ENCODE results near the gene NGEF. TPM values are rescaled to one million over a fixed set of nuclear protein-coding genes. Genes with fewer than 3 reads are reported as not detected.

NGEF gene
- total RNA-seq, 1 donor from 2014 or later, result 2.6 TPM

DNA sequence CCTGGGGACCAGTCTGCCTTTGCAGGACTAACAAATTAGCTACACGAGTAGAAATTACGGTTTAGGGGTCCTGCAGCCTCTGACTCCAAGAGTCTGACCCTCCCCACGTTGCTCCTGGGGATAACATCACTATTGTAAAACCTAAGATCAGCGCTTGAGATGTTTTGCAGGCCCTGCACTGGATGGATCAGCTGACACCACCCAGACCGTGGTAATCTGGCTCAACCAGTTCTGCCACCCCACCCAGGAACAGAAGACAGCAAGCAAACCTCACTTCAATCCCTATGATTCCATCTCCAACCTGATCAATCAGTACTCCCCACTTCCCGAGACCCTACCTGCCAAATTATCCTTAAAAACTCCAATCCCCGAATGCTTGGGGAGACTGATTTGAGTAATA, 31.7 kb downstream of the NGEF start:
- H3K4me3 ChIP-seq (ENCODE audit: low read length in 3 of 3), result no peak overlapping the region
- H3K4me1 ChIP-seq (ENCODE audit: control insufficient read depth in 3 of 3, insufficient read depth in 3 of 3, low read length in 3 of 3), result no peaks in the 10 kb centered on the region
- H3K27me3 ChIP-seq (ENCODE audit: control insufficient read depth in 3 of 3, insufficient read depth in 3 of 3, low read length in 3 of 3), result peaks cover 0 to 21% (median 15%) of the 10 kb centered on the region in 3 donors
- no peaks in the 10 kb centered on the region for H3K36me3 ChIP-seq (ENCODE audit: control insufficient read depth in 3 of 3, insufficient read depth in 3 of 3, low read length in 3 of 3)
- H3K9ac ChIP-seq (ENCODE audit: low read depth in 1 of 3, low read length in 3 of 3), result no peak overlapping the region
- H3K9me3 ChIP-seq (ENCODE audit: control insufficient read depth in 3 of 3, low read length in 3 of 3), result peaks cover 0 to 3% (median under 1%) of the 10 kb centered on the region in 3 donors
- no peak overlapping the region for H3K27ac ChIP-seq (ENCODE audit: low read depth, low read length)

DNA sequence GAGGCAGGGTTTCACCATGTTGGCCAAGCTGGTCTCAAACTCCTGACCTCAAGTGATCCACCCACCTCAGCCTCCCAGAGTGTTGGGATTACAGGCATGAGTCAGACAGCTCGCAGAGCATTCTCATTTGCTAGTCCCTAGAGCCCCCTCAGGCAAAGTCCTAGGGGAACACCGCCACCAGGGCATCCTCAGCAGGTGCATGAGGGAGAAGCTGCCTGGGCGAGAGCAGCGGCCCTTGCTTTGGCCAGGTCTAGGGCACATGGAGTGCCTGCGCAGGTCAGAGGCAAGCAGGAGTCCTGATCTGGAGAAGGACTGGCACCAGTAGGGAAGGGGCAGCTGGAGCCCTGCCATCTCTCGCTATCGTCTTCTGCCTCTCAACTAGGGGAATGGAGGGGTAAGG, 32.4 kb downstream of the NGEF start:
- Histone ChIP-seq H3K9ac (ENCODE audit: low read depth in 1 of 3, low read length in 3 of 3) (no peak overlapping the region), H3K4me3 (ENCODE audit: low read length in 3 of 3) (no peak overlapping the region), H3K27me3 (ENCODE audit: control insufficient read depth in 3 of 3, insufficient read depth in 3 of 3, low read length in 3 of 3) (peaks cover 0 to 21% (median 15%) of the 10 kb centered on the region in 3 donors), H3K27ac (ENCODE audit: low read depth, low read length) (no peak overlapping the region), H3K36me3 (ENCODE audit: control insufficient read depth in 3 of 3, insufficient read depth in 3 of 3, low read length in 3 of 3) (no peaks in the 10 kb centered on the region), H3K4me1 (ENCODE audit: control insufficient read depth in 3 of 3, insufficient read depth in 3 of 3, low read length in 3 of 3) (no peaks in the 10 kb centered on the region), H3K9me3 (ENCODE audit: control insufficient read depth in 3 of 3, low read length in 3 of 3) (no peaks in the 10 kb centered on the region)

DNA sequence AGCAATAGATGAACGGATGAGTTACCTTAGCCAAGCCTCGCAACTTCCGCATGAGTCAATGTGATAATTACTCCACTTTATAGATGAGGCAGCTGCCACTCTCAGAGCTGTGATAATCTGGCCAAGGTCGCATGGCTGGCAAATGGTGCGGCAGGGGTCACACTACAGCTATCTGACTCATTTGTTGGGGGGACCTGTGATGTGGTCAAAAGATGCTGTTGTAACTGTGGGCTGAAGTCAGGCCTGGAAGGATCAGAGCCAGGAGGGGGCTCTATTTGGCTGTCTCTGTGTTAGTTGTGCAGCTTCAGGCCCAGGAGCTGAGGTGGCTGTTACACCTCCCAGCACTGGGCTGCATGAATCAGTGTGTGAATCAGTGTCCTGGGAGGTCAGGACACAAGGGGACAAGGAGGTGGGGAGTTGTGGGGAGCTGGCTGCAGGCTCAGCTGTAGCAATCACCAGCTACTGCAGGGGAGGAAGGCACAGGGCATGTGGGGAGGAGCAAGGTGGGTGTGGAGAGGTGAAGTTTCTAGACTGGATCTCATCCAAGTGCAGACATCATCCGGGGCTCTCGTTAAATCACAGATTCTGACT, 33.1 kb downstream of the NGEF start:
- Histone ChIP-seq H3K36me3 (ENCODE audit: control insufficient read depth in 3 of 3, insufficient read depth in 3 of 3, low read length in 3 of 3) (no peaks in the 10 kb centered on the region), H3K27me3 (ENCODE audit: control insufficient read depth in 3 of 3, insufficient read depth in 3 of 3, low read length in 3 of 3) (peaks cover 0 to 21% (median 15%) of the 10 kb centered on the region in 3 donors), H3K27ac (ENCODE audit: low read depth, low read length) (no peak overlapping the region), H3K9ac (ENCODE audit: low read depth in 1 of 3, low read length in 3 of 3) (no peak overlapping the region), H3K4me3 (ENCODE audit: low read length in 3 of 3) (no peak overlapping the region), H3K4me1 (ENCODE audit: control insufficient read depth in 3 of 3, insufficient read depth in 3 of 3, low read length in 3 of 3) (no peaks in the 10 kb centered on the region), H3K9me3 (ENCODE audit: control insufficient read depth in 3 of 3, low read length in 3 of 3) (no peaks in the 10 kb centered on the region)

DNA sequence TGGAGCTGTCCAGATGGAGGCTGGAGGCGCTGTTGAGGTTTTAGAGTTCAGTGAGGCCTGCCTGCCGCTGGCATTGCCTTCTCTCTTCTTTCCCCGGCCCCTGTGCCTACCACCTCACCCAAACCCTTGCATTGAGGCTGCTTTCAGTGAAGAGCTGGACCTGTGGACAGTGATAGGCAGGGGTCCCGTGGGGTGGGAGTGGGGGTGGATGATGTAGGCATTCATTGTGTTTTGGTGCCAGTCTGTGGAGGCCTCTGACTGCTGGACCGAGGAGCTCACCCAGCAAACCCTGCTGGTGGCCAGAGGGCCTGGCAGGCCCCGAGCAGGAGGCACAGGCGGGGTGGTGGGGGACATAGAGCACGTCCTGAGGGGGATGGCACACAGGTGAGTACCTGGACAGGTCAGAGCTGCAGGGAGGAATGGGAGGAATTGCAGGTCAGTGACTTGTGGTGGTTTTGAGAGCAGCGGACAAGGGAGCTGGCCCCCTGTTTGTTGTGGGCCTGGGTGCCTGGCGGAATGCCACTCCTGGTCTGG, 35.6 kb downstream of the NGEF start:
- Histone ChIP-seq H3K27ac (ENCODE audit: low read depth, low read length) (no peak overlapping the region), H3K4me3 (ENCODE audit: low read length in 3 of 3) (no peak overlapping the region), H3K4me1 (ENCODE audit: control insufficient read depth in 3 of 3, insufficient read depth in 3 of 3, low read length in 3 of 3) (no peaks in the 10 kb centered on the region), H3K36me3 (ENCODE audit: control insufficient read depth in 3 of 3, insufficient read depth in 3 of 3, low read length in 3 of 3) (no peaks in the 10 kb centered on the region), H3K27me3 (ENCODE audit: control insufficient read depth in 3 of 3, insufficient read depth in 3 of 3, low read length in 3 of 3) (peaks cover 0 to 10% (median 7%) of the 10 kb centered on the region in 3 donors), H3K9ac (ENCODE audit: low read depth in 1 of 3, low read length in 3 of 3) (no peak overlapping the region), H3K9me3 (ENCODE audit: control insufficient read depth in 3 of 3, low read length in 3 of 3) (no peaks in the 10 kb centered on the region)

DNA sequence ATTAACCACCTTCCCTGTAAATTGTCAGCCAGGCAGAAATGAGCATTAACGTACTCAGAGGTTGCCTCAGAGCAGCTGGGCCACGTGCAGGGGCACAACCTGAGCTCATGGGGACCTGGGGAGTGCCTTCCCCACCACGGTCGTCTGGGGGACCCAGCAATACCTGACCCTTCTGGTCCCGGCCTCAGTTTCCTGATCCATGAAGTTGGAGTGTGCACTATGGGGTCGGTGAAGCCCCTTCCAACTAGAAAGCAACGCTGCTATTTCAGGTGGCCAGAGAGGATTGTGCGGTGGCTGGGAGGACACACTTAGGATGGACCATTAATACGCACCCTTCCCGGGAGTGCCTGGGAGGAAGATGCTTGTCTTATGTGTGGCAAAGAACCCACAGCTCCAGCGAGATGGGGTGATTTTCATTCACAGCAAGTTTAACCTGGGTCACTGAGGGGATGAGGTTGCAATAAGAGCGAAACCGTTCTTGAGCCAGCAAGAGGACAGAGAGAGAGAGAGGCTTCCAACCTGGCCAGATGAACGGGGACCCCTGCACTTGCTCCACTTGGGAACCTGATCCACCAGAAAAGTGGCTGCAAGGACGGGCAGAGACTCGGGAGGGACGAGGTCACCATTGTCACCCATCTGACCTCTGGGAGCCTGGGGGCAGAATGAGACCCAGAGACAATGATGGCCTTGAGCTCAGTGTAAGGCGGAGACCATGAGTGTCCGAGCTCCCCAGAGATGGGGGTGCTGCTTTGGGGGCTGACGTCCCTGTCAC, 36.2 kb downstream of the NGEF start:
- Histone ChIP-seq H3K4me3 (ENCODE audit: low read length in 3 of 3) (no peak overlapping the region), H3K27me3 (ENCODE audit: control insufficient read depth in 3 of 3, insufficient read depth in 3 of 3, low read length in 3 of 3) (peaks cover 0 to 5% (median 1%) of the 10 kb centered on the region in 3 donors), H3K27ac (ENCODE audit: low read depth, low read length) (no peak overlapping the region), H3K9ac (ENCODE audit: low read depth in 1 of 3, low read length in 3 of 3) (no peak overlapping the region), H3K9me3 (ENCODE audit: control insufficient read depth in 3 of 3, low read length in 3 of 3) (no peaks in the 10 kb centered on the region), H3K4me1 (ENCODE audit: control insufficient read depth in 3 of 3, insufficient read depth in 3 of 3, low read length in 3 of 3) (no peaks in the 10 kb centered on the region), H3K36me3 (ENCODE audit: control insufficient read depth in 3 of 3, insufficient read depth in 3 of 3, low read length in 3 of 3) (no peaks in the 10 kb centered on the region)

DNA sequence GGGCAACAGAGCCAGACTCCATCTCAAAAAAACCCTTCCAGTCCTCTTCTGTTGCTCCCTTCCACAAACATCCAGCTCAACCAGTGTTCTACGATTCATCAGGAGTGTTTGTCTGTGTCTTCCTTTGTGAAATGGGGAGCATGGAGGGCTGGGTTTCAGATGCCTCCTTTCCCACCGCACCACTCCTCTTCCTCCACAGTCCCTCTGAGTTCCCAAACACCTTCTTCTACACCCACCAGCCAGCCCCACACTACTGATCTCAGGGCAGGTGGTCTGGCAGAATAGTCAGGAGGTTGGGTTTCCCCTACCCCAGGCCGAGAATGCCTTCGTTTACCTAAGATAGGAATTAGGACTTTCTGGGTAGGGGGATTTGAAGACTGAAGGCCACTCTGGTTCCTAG, 36.9 kb downstream of the NGEF start:
- Histone ChIP-seq H3K27me3 (ENCODE audit: control insufficient read depth in 3 of 3, insufficient read depth in 3 of 3, low read length in 3 of 3) (peaks cover 0 to 3% (median 2%) of the 10 kb centered on the region in 3 donors), H3K4me1 (ENCODE audit: control insufficient read depth in 3 of 3, insufficient read depth in 3 of 3, low read length in 3 of 3) (no peaks in the 10 kb centered on the region), H3K27ac (ENCODE audit: low read depth, low read length) (no peak overlapping the region), H3K9ac (ENCODE audit: low read depth in 1 of 3, low read length in 3 of 3) (no peak overlapping the region), H3K36me3 (ENCODE audit: control insufficient read depth in 3 of 3, insufficient read depth in 3 of 3, low read length in 3 of 3) (no peaks in the 10 kb centered on the region), H3K9me3 (ENCODE audit: control insufficient read depth in 3 of 3, low read length in 3 of 3) (no peaks in the 10 kb centered on the region), H3K4me3 (ENCODE audit: low read length in 3 of 3) (no peak overlapping the region)

DNA sequence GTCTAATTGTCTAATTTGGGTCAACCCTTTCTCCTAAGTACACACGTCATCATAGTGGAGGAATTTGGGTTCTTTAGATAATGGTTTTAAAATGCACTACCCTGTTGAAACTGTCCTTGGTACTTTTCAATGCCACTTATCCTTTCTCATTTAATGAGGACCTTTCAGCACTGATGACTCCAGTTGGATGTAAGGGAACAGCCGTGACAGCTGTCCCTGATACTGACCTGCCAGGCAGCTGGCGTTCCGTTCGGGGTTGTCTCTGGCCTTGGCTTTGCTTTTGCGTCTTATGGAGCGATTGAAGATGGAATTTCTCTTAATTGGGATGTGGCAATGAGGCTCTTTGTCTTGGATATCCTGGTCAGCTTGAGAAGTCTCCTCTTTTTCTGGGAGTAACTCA, 38.7 kb downstream of the NGEF start:
- Histone ChIP-seq H3K27me3 (ENCODE audit: control insufficient read depth in 3 of 3, insufficient read depth in 3 of 3, low read length in 3 of 3) (peaks cover 0 to 3% (median 2%) of the 10 kb centered on the region in 3 donors), H3K4me3 (ENCODE audit: low read length in 3 of 3) (no peak overlapping the region), H3K36me3 (ENCODE audit: control insufficient read depth in 3 of 3, insufficient read depth in 3 of 3, low read length in 3 of 3) (no peaks in the 10 kb centered on the region), H3K27ac (ENCODE audit: low read depth, low read length) (no peak overlapping the region), H3K4me1 (ENCODE audit: control insufficient read depth in 3 of 3, insufficient read depth in 3 of 3, low read length in 3 of 3) (no peaks in the 10 kb centered on the region), H3K9ac (ENCODE audit: low read depth in 1 of 3, low read length in 3 of 3) (no peak overlapping the region), H3K9me3 (ENCODE audit: control insufficient read depth in 3 of 3, low read length in 3 of 3) (no peaks in the 10 kb centered on the region)

DNA sequence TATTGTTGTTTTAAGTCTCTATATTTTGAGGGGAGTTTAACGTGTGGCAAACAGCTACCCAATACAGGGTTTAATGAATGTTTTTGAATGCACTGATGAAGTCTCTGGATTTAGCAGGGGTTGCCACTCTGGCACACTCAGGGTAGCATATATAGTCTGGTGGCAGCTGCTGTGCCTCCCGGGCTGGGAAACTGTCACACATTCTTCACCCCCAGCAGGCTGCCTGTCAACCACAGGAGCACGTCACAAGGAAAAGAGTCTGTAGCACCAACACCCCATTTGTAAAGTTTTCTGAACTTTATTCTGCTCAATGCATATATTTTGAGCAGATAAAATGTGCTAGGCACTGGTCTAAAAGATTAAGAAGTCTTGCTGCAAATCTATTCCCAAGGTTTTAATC, 39.3 kb downstream of the NGEF start:
- no peaks in the 10 kb centered on the region for H3K9me3 ChIP-seq (ENCODE audit: control insufficient read depth in 3 of 3, low read length in 3 of 3)
- H3K4me1 ChIP-seq (ENCODE audit: control insufficient read depth in 3 of 3, insufficient read depth in 3 of 3, low read length in 3 of 3), result no peaks in the 10 kb centered on the region
- no peak overlapping the region for H3K4me3 ChIP-seq (ENCODE audit: low read length in 3 of 3)
- no peaks in the 10 kb centered on the region for H3K36me3 ChIP-seq (ENCODE audit: control insufficient read depth in 3 of 3, insufficient read depth in 3 of 3, low read length in 3 of 3)
- peaks cover 0 to 3% (median 2%) of the 10 kb centered on the region in 3 donors for H3K27me3 ChIP-seq (ENCODE audit: control insufficient read depth in 3 of 3, insufficient read depth in 3 of 3, low read length in 3 of 3)
- no peak overlapping the region for H3K27ac ChIP-seq (ENCODE audit: low read depth, low read length)
- H3K9ac ChIP-seq (ENCODE audit: low read depth in 1 of 3, low read length in 3 of 3), result no peak overlapping the region

DNA sequence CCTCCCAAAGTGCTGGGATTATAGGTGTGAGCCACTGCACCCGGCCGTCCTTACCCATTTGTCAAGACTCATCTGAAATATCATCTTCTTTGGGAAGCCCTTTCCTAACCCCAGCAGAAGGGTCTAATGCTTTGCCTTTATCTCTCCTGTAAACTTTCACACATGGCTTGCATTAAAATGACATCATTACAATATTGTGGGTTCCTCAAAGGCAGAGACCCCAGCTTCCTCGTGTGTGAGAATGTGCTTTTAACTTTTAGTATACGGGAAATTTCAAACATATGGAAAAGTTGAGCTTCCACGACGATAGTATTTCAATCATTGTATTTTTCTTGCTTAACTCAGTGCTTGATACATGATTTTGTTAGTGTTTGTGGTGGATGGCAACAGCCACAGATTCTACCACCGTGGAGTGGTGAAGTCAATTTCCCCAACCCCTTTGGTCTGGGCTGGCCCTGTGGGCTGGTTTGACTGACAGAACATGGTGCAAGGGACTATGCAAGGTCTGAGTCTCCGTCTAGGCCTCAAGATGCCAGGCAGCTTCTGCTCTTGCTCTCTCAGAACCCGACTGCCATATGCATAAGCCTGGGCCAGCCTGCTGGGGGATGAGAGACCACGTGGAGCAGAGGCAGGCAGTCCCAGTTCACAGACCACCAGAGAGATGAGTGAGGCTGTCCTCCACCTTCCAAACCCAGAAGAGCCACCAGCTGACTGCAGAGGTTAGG, 39.9 kb downstream of the NGEF start:
- no peaks in the 10 kb centered on the region for H3K9me3 ChIP-seq (ENCODE audit: control insufficient read depth in 3 of 3, low read length in 3 of 3)
- H3K27ac ChIP-seq (ENCODE audit: low read depth, low read length), result no peak overlapping the region
- H3K36me3 ChIP-seq (ENCODE audit: control insufficient read depth in 3 of 3, insufficient read depth in 3 of 3, low read length in 3 of 3), result no peaks in the 10 kb centered on the region
- no peaks in the 10 kb centered on the region for H3K4me1 ChIP-seq (ENCODE audit: control insufficient read depth in 3 of 3, insufficient read depth in 3 of 3, low read length in 3 of 3)
- peaks cover 0 to 3% (median 2%) of the 10 kb centered on the region in 3 donors for H3K27me3 ChIP-seq (ENCODE audit: control insufficient read depth in 3 of 3, insufficient read depth in 3 of 3, low read length in 3 of 3)
- no peak overlapping the region for H3K9ac ChIP-seq (ENCODE audit: low read depth in 1 of 3, low read length in 3 of 3)
- H3K4me3 ChIP-seq (ENCODE audit: low read length in 3 of 3), result no peak overlapping the region

DNA sequence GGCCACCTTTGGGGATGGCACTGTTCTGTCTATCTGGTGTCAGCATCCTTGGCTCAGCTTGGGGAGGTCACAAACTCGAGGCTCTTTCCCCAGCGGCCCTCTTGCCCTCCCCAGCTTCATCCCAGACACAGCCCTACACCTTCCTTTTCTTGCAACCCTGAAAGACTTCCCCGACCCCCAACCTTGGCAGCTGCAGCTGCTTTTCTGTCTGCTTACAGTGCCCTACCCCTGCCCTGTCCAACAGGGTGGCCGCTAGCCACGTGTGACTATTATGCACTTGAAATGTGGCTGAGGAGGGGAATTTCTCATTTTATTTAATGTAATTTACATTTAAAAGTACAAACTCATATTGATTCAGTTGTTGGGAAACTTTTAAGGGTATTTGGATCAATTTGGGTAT, 41.3 kb downstream of the NGEF start:
- no peaks in the 10 kb centered on the region for H3K36me3 ChIP-seq (ENCODE audit: control insufficient read depth in 3 of 3, insufficient read depth in 3 of 3, low read length in 3 of 3)
- H3K9me3 ChIP-seq (ENCODE audit: control insufficient read depth in 3 of 3, low read length in 3 of 3), result no peaks in the 10 kb centered on the region

More for the DNA sequence above, 41.3 kb downstream of the NGEF start:
- H3K4me1 ChIP-seq (ENCODE audit: control insufficient read depth in 3 of 3, insufficient read depth in 3 of 3, low read length in 3 of 3), result no peaks in the 10 kb centered on the region
- H3K27me3 ChIP-seq (ENCODE audit: control insufficient read depth in 3 of 3, insufficient read depth in 3 of 3, low read length in 3 of 3), result peaks cover 0 to 2% (median 0%) of the 10 kb centered on the region in 3 donors
- no peak overlapping the region for H3K9ac ChIP-seq (ENCODE audit: low read depth in 1 of 3, low read length in 3 of 3)
- H3K27ac ChIP-seq (ENCODE audit: low read depth, low read length), result no peak overlapping the region
- H3K4me3 ChIP-seq (ENCODE audit: low read length in 3 of 3), result no peak overlapping the region

Measured in skeletal muscle tissue (tissue), 4 donors.